Gastrocnemius medialis (tissue), 4 donors: Measurements from ENCODE around the gene NAB2.

Experiments
- POLR2A ChIP-seq, 2 donors: fragments of 450-650 bp; IDR thresholded peaks; one replicate each; pipeline ENCODE4 v1.6.1; 2017; ENCODE audit warnings: antibody characterized with exemption in 2 of 2, mild to moderate bottlenecking in 2 of 2, moderate library complexity in 2 of 2
- TF ChIP-seq, protein P1 (sequence below), 5 experiments: fragments of 450-650 bp in 3 of 5; fragments of 200-600 bp in 2 of 5; sonication (generic) in 2 of 5; IDR thresholded peaks in 4 of 5; conservative IDR thresholded peaks in 1 of 5; 1 replicate in 4 of 5; 2 replicates in 1 of 5; pipeline ENCODE4 v1.5.1; 2016 to 2019; ENCODE audit warnings: antibody characterized with exemption in 5 of 5, mild to moderate bottlenecking in 3 of 5, moderate library complexity in 3 of 5

DNA sequence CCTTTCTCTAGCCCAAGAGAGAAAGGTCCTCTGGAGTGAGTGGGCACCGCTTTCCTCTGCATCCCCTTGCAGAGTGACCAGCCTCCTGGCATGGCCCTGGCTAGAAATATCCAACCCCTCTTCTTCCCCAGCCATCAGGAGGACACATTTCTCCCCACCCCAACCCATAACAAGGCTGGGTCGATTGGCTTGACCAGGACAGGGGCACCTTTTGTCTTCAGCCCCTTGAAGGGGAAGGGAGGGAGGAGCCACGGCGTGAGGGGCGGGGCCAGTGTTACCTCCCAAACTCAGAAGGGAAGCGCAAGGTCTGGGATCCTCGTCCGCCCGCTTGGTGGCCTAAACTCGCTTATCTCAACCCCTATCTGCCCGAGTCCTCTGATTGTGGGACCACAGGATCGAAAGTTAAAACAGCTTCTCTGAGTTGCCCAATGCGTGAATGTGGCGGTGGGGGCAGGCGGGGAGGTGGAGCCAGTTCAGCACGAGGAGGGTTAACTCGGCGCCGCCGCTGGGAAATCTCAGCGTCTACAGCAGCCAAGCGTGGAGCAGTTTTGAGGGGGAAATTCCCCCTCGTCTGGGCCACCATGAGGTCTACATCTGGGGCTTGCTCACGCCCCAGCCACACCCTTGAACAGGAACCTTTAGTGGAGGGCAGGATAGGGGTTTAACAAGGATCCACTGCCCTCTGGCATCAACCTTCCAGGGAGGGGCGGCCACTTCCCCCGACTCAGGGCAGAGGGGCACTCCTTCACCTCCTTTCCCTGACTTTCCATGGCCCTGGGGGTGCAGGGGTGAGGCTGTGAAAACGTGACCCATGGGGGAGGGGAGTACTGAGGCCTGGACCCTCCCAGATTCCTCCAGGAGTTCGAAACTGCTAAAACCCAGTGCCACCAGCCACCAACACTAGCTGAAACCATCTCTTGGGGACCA is 21.5 kb downstream of the NAB2 start:
- TF ChIP-seq, protein P1, sequence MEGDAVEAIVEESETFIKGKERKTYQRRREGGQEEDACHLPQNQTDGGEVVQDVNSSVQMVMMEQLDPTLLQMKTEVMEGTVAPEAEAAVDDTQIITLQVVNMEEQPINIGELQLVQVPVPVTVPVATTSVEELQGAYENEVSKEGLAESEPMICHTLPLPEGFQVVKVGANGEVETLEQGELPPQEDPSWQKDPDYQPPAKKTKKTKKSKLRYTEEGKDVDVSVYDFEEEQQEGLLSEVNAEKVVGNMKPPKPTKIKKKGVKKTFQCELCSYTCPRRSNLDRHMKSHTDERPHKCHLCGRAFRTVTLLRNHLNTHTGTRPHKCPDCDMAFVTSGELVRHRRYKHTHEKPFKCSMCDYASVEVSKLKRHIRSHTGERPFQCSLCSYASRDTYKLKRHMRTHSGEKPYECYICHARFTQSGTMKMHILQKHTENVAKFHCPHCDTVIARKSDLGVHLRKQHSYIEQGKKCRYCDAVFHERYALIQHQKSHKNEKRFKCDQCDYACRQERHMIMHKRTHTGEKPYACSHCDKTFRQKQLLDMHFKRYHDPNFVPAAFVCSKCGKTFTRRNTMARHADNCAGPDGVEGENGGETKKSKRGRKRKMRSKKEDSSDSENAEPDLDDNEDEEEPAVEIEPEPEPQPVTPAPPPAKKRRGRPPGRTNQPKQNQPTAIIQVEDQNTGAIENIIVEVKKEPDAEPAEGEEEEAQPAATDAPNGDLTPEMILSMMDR (IDR thresholded peaks at IDR 0.05 in 4 of 5, conservative IDR thresholded peaks at IDR 0.05 in 1 of 5), result no peak
- TF ChIP-seq POLR2A (IDR thresholded peaks at IDR 0.05), result peak in 1 of 2 donors; percentile 32
